Glutamatergic neuron (in vitro differentiated cells): ENCODE results near the gene RAP1GAP2. TPM values are rescaled to one million over a fixed set of nuclear protein-coding genes. Genes with fewer than 3 reads are reported as not detected.

Experiments used
- DNase-seq: peaks from one replicate; pipeline ENCODE4 v3.0.0; 2022
- H3K27ac Mint-ChIP-seq: one replicate; pipeline ENCODE4 v1.8.0; 2020; ENCODE audit warnings: mild to moderate bottlenecking, mixed read lengths, inconsistent platforms; ENCODE audit not compliant: unreplicated experiment
- H3K27me3 Mint-ChIP-seq: one replicate; pipeline ENCODE4 v1.8.0; 2020; ENCODE audit warnings: mild to moderate bottlenecking, moderate library complexity, mixed read lengths, inconsistent platforms; ENCODE audit not compliant: unreplicated experiment
- H3K36me3 Mint-ChIP-seq: one replicate; pipeline ENCODE4 v1.8.0; 2020; ENCODE audit warnings: mild to moderate bottlenecking, mixed read lengths, inconsistent platforms; ENCODE audit not compliant: unreplicated experiment
- H3K4me1 Mint-ChIP-seq: one replicate; pipeline ENCODE4 v1.8.0; 2020; ENCODE audit warnings: mild to moderate bottlenecking, low read depth, mixed read lengths, inconsistent platforms; ENCODE audit not compliant: unreplicated experiment
- H3K4me3 Mint-ChIP-seq: one replicate; pipeline ENCODE4 v1.8.0; 2020; ENCODE audit warnings: mild to moderate bottlenecking, mixed read lengths, inconsistent platforms; ENCODE audit not compliant: unreplicated experiment
- H3K9me3 Mint-ChIP-seq: one replicate; pipeline ENCODE4 v1.8.0; 2020; ENCODE audit warnings: mild to moderate bottlenecking, moderate library complexity, mixed read lengths, inconsistent platforms; ENCODE audit not compliant: unreplicated experiment
- total RNA-seq: library from RNA; stranded (reverse); fragmentation: NEBNext Ultra II Directional; extraction: Animal tissue kit (Norgen Biotek cat#: 25700); gene quantifications from one replicate; pipeline ENCODE4 v1.2.1, GENCODE V29; 2021; ENCODE audit not compliant: unreplicated experiment
- TF ChIP-seq, protein P1 (sequence below): fragments of 200-600 bp; sonication (generic); IDR thresholded peaks from one replicate; pipeline ENCODE4 v1.5.0; 2021; ENCODE audit not compliant: partially characterized antibody, unreplicated experiment

Gene RAP1GAP2
- total RNA-seq, 1 donor from 2014 or later = 86.0 TPM

DNA sequence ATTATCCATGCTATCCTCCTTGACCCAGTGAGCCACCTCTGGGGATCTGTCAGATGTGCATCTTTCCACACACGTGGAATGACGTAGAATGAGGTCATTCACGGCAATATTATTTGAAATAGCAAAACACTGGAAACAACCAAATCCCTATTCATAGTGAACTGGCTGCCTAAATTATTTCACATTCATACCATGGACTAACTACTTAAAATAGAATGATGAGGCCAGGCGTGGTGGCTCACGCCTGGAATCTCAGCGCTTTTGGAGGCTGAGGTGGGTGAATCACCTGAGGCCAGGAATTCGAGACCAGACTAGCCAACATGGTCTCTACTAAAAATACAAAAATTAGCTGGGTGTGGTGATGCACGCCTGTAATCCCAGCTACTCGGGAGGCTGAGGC lies 75.5 kb downstream of the RAP1GAP2 start:
- H3K4me1 Mint-ChIP-seq = peaks cover 32% of the 10 kb centered on the region
- H3K27ac Mint-ChIP-seq = no peak overlapping the region
- TF ChIP-seq, protein P1, sequence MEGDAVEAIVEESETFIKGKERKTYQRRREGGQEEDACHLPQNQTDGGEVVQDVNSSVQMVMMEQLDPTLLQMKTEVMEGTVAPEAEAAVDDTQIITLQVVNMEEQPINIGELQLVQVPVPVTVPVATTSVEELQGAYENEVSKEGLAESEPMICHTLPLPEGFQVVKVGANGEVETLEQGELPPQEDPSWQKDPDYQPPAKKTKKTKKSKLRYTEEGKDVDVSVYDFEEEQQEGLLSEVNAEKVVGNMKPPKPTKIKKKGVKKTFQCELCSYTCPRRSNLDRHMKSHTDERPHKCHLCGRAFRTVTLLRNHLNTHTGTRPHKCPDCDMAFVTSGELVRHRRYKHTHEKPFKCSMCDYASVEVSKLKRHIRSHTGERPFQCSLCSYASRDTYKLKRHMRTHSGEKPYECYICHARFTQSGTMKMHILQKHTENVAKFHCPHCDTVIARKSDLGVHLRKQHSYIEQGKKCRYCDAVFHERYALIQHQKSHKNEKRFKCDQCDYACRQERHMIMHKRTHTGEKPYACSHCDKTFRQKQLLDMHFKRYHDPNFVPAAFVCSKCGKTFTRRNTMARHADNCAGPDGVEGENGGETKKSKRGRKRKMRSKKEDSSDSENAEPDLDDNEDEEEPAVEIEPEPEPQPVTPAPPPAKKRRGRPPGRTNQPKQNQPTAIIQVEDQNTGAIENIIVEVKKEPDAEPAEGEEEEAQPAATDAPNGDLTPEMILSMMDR = no peak
- no peak for DNase-seq
- H3K9me3 Mint-ChIP-seq = peaks cover 10% of the 10 kb centered on the region
- no peaks in the 10 kb centered on the region for H3K36me3 Mint-ChIP-seq
- H3K27me3 Mint-ChIP-seq = no peaks in the 10 kb centered on the region
- H3K4me3 Mint-ChIP-seq = no peak overlapping the region

DNA sequence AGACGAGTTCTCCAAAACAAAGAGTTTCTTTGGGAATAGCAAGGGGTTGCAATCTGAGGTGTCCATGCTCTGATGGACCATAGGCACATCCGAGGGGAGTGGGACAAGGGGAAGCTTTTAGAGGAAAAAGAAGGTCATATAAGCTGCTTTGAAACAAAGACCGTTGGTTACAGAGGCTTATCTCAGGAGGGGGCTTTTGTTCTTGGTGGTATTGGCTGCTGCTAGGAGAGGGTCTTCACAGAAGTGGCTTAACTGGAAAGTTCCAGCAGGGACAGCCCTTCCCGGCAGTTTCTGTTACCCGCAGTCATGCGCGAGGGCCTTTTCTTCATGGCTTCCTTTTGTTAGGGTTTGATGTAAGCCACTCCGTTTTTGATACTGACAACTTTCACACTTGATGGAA lies 76.0 kb downstream of the RAP1GAP2 start:
- DNase-seq = no peak
- Mint-ChIP-seq H3K4me3 (no peak overlapping the region), H3K27me3 (no peaks in the 10 kb centered on the region), H3K27ac (no peak overlapping the region), H3K4me1 (peaks cover 32% of the 10 kb centered on the region), H3K36me3 (no peaks in the 10 kb centered on the region), H3K9me3 (peaks cover 10% of the 10 kb centered on the region)
- TF ChIP-seq, protein P1 = no peak

DNA sequence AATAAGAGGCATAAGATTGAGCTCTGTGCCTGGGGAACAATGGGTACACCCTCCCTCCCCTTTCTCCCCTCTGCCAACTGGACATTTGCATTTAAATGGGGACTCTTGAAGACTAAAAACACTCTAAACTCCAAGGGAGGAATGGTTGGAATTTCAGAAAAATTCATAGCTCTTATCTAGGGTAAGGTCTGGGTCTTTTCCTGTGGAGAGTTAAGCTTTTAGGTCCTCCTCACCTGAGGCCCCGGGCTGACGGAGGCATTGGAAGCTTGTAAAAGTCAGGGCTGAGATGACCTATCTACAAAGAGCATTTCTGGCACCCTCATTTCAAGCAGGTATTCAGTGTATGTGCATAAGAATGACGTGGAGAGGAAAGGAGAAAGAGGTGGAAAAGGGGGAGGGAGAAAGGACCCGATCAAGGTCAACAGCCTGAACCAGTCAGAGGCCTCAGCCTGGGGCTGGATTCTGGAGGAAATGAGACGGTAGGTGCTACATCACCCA lies 78.0 kb downstream of the RAP1GAP2 start:
- Mint-ChIP-seq H3K27ac (peak overlapping the region; percentile 4), H3K36me3 (no peaks in the 10 kb centered on the region), H3K4me1 (peaks cover 17% of the 10 kb centered on the region), H3K4me3 (peak overlapping the region; percentile 51), H3K27me3 (peaks cover 4% of the 10 kb centered on the region), H3K9me3 (peaks cover 14% of the 10 kb centered on the region)
- DNase-seq = no peak
- TF ChIP-seq, protein P1 = no peak

DNA sequence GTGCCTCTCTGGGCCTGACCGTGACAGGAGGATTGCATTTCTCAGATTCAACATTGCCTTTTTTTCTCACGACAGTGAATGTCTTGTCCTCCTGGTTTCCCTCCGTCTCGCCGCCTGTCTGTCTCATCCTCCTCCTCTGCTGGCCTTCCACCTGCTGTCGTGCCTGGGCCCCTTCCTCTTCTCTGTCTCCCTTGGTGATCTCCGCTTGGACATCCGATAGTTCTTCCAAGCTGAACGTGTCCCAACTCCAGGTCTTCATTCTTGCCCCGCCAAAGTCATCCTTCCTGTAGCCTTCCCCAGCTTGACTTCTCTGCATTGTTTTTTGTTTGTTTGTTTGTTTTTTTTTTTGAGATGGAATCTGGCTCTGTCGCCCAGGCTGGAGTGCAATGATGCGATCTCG lies 79.4 kb downstream of the RAP1GAP2 start:
- Mint-ChIP-seq H3K4me1 (peaks cover 14% of the 10 kb centered on the region), H3K36me3 (no peaks in the 10 kb centered on the region), H3K4me3 (no peak overlapping the region), H3K9me3 (peaks cover 13% of the 10 kb centered on the region), H3K27ac (no peak overlapping the region), H3K27me3 (peaks cover 4% of the 10 kb centered on the region)
- no peak for DNase-seq
- TF ChIP-seq, protein P1 = no peak

DNA sequence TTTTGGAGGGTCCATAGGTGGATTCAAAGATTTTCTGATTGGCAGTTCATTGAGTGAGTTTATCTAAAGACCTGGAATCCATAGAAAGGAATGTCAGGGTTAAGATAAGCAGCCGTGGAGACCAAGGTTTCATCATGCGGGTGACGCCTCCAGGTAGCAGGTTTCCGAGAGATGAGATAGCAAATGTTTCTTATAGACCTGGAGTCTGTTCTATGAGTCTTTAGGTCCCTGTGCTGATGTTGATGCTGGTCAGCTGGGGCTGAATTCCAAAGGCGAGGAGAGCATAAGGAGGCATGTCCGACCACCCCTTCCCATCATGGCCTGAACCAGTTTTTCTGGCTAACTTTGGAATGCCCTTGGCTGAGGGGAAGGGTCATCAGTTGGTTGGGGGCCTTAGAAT lies 80.2 kb downstream of the RAP1GAP2 start:
- Mint-ChIP-seq H3K27ac (peak overlapping the region; percentile 16), H3K9me3 (peaks cover 11% of the 10 kb centered on the region), H3K4me3 (no peak overlapping the region), H3K27me3 (peaks cover 4% of the 10 kb centered on the region), H3K36me3 (no peaks in the 10 kb centered on the region), H3K4me1 (peaks cover 10% of the 10 kb centered on the region)
- TF ChIP-seq, protein P1 = no peak
- DNase-seq = no peak
